Duodenal mucosa (tissue), 2 donors: ENCODE measurements around the gene EID2.

Experiments used
- H3K27ac ChIP-seq: one replicate; pipeline ENCODE4 v1.7.0; 2013; ENCODE audit warnings: low read depth, low read length
- H3K27me3 ChIP-seq, 2 donors: one replicate each; pipeline ENCODE4 v1.7.0; 2013; ENCODE audit warnings: low read length in 2 of 2, control low read depth in 1 of 2; ENCODE audit not compliant: insufficient read depth in 2 of 2, control insufficient read depth in 1 of 2
- H3K36me3 ChIP-seq, 2 donors: one replicate each; pipeline ENCODE4 v1.7.0; 2013; ENCODE audit warnings: low read length in 2 of 2, control low read depth in 1 of 2; ENCODE audit not compliant: insufficient read depth in 2 of 2, control insufficient read depth in 1 of 2
- H3K4me1 ChIP-seq, 2 donors: one replicate each; pipeline ENCODE4 v1.7.0; 2013; ENCODE audit warnings: low read length in 2 of 2, control low read depth in 1 of 2; ENCODE audit not compliant: insufficient read depth in 2 of 2, control insufficient read depth in 1 of 2
- H3K4me3 ChIP-seq, 2 donors: one replicate each; pipeline ENCODE4 v1.7.0; 2013; ENCODE audit warnings: low read length in 2 of 2, low read depth in 1 of 2
- H3K9ac ChIP-seq, 2 donors: one replicate each; pipeline ENCODE4 v1.7.0; 2013; ENCODE audit warnings: low read length in 2 of 2, low read depth in 1 of 2
- H3K9me3 ChIP-seq, 2 donors: one replicate each; pipeline ENCODE4 v1.7.0; 2013; ENCODE audit warnings: low read length in 2 of 2, control low read depth in 1 of 2; ENCODE audit not compliant: control insufficient read depth in 1 of 2

The EID2 gene

DNA sequence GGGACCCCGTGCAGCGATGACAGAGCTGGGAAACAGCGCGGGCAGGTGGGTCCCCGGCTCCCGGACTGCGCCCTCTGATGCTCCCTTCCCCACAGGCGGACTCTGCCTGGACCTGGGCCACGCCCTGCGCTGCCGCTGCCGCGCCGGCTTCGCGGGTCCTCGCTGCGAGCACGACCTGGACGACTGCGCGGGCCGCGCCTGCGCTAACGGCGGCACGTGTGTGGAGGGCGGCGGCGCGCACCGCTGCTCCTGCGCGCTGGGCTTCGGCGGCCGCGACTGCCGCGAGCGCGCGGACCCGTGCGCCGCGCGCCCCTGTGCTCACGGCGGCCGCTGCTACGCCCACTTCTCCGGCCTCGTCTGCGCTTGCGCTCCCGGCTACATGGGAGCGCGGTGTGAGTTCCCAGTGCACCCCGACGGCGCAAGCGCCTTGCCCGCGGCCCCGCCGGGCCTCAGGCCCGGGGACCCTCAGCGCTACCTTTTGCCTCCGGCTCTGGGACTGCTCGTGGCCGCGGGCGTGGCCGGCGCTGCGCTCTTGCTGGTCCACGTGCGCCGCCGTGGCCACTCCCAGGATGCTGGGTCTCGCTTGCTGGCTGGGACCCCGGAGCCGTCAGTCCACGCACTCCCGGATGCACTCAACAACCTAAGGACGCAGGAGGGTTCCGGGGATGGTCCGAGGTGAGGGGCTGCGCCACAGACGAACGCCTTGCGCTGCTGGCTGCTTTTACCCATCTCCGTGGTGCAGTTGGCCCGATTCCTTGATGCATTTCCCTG lies 32.8 kb downstream of the EID2 start:
- H3K9ac ChIP-seq, result no peak overlapping the region
- peaks cover 34 to 35% of the 10 kb centered on the region in 2 donors for H3K27me3 ChIP-seq
- H3K27ac ChIP-seq, result no peak overlapping the region
- no peaks in the 10 kb centered on the region for H3K9me3 ChIP-seq
- peaks cover 3 to 4% of the 10 kb centered on the region in 2 donors for H3K4me1 ChIP-seq
- H3K4me3 ChIP-seq, result peak overlapping the region in 1 of 2 donors; percentile 53
- H3K36me3 ChIP-seq, result no peaks in the 10 kb centered on the region

GRCh38 chr19:39506598-39506943 lies 33.4 kb downstream of the EID2 start:
- Histone ChIP-seq H3K9ac (no peak overlapping the region), H3K4me1 (peaks cover 3 to 4% of the 10 kb centered on the region in 2 donors), H3K36me3 (no peaks in the 10 kb centered on the region), H3K9me3 (no peaks in the 10 kb centered on the region), H3K4me3 (no peak overlapping the region), H3K27ac (no peak overlapping the region), H3K27me3 (peaks cover 34 to 36% of the 10 kb centered on the region in 2 donors)

DNA sequence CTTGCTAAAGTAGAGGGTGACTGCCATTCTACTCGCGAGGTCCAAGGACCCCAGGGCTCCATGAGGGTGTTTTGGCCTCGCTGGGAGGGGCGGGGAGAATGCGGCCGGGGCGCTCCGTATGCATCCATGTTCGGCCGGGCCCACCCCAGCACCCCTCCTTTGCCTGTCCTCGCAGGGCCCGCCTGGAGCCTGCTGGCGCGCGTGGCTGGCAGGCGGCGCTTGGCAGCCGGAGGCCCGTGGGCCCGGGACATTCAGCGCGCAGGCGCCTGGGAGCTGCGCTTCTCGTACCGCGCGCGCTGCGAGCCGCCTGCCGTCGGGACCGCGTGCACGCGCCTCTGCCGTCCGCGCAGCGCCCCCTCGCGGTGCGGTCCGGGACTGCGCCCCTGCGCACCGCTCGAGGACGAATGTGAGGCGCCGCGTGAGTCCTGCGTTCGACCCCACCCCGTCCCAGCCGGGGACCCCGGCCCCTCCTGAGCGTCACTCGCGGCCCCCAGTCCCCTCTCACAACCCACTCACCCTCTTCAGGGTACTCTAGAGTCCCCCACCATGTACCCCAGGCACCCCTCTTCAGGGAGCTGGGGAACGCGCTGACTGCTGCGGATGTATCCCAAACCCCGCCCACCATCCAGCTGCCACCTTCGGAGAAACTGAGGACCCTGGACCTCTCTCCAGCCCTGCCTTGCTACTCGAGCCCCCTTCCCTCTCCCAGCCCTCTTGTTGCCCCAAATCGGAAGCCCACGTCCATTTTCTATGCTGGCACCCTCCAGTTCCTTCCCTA lies 37.1 kb downstream of the EID2 start:
- H3K36me3 ChIP-seq, result no peaks in the 10 kb centered on the region
- H3K27me3 ChIP-seq, result peaks cover 46 to 56% of the 10 kb centered on the region in 2 donors
- H3K9ac ChIP-seq, result no peak overlapping the region
- peaks cover 3 to 19% of the 10 kb centered on the region in 2 donors for H3K4me1 ChIP-seq
- H3K9me3 ChIP-seq, result no peaks in the 10 kb centered on the region
- no peak overlapping the region for H3K27ac ChIP-seq
- H3K4me3 ChIP-seq, result no peak overlapping the region

GRCh38 chr19:39501340-39501739 lies 38.6 kb downstream of the EID2 start:
- Histone ChIP-seq H3K4me1 (peaks cover 0 to 17% of the 10 kb centered on the region in 2 donors), H3K9ac (no peak overlapping the region), H3K27me3 (peaks cover 34 to 43% of the 10 kb centered on the region in 2 donors), H3K27ac (no peak overlapping the region), H3K36me3 (no peaks in the 10 kb centered on the region), H3K4me3 (no peak overlapping the region), H3K9me3 (no peaks in the 10 kb centered on the region)

DNA sequence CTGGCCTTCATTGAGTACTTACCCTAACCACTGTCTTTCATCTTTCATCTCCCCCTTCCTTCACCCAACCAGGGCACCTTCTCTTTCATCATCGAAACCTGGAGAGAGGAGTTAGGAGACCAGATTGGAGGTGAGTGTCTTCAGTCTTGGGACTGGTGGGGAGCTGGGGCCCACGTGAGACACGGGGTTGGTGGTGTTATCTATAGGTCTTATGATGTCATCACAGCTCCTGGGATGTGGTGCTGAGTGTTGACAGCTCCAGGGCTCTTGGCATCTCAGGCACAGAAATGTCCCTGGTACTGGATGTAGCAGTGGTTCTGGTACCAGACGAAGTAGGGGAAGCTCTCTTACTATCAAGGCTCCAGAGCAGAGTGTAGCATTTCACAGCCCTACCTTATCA lies 39.4 kb downstream of the EID2 start:
- H3K9ac ChIP-seq, result no peak overlapping the region
- peaks cover 33 to 43% of the 10 kb centered on the region in 2 donors for H3K27me3 ChIP-seq
- H3K9me3 ChIP-seq, result no peaks in the 10 kb centered on the region

DNA sequence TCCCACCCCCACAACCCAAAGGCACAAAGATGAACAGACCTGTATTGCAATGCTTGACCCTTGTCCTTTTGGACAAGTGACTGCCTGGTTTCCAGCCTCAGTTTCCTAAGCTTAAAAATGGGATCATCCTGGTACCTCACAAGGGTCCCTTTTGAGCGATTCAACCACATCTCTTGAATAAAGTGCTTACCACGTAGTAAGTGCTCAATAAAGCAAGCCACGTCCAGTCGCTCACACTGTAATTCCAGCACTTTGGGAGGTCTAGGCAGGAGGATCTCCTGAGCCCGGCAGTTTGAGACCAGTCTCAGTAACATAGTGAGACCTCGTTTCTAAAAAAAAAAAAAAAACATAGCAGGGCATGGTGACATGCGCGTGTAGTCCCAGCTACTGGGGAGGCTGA lies 40.0 kb downstream of the EID2 start:
- Histone ChIP-seq H3K9ac (no peak overlapping the region), H3K4me1 (peaks cover 0 to 17% of the 10 kb centered on the region in 2 donors), H3K9me3 (no peaks in the 10 kb centered on the region), H3K4me3 (no peak overlapping the region), H3K27ac (no peak overlapping the region), H3K27me3 (peaks cover 33 to 42% of the 10 kb centered on the region in 2 donors), H3K36me3 (no peaks in the 10 kb centered on the region)

More for the DNA sequence above, 39.4 kb downstream of the EID2 start:
- no peak overlapping the region for H3K4me3 ChIP-seq
- no peak overlapping the region for H3K27ac ChIP-seq
- peaks cover 0 to 17% of the 10 kb centered on the region in 2 donors for H3K4me1 ChIP-seq
- H3K36me3 ChIP-seq, result no peaks in the 10 kb centered on the region

GRCh38 chr19:39498798-39499642 lies 40.9 kb downstream of the EID2 start, which contains the start of gene DLL3:
DLL3 (plus strand) TSS chr19:39498947; CDS start chr19:39498975, 28 bp downstream.
- Histone ChIP-seq H3K27me3 (peaks cover 26 to 35% of the 10 kb centered on the region in 2 donors), H3K9me3 (no peaks in the 10 kb centered on the region), H3K27ac (no peak within 1 kb of the TSS), H3K36me3 (no peaks in the 10 kb centered on the region), H3K9ac (no peak within 1 kb of the TSS), H3K4me3 (peak within 1 kb of the TSS; percentile 25 to 30), H3K4me1 (peaks cover 0 to 17% of the 10 kb centered on the region in 2 donors)

- H3K9ac ChIP-seq, result no peak overlapping the region
- no peak overlapping the region for H3K27ac ChIP-seq
- H3K4me1 ChIP-seq, result peaks cover 0 to 17% of the 10 kb centered on the region in 2 donors
- H3K27me3 ChIP-seq, result peaks cover 20 to 31% of the 10 kb centered on the region in 2 donors
- H3K4me3 ChIP-seq, result peak overlapping the region; percentile 25 to 30
- no peaks in the 10 kb centered on the region for H3K9me3 ChIP-seq
- no peaks in the 10 kb centered on the region for H3K36me3 ChIP-seq
Observed at GRCh38 chr19:39497996-39498797, 41.8 kb downstream of the EID2 start.

DNA sequence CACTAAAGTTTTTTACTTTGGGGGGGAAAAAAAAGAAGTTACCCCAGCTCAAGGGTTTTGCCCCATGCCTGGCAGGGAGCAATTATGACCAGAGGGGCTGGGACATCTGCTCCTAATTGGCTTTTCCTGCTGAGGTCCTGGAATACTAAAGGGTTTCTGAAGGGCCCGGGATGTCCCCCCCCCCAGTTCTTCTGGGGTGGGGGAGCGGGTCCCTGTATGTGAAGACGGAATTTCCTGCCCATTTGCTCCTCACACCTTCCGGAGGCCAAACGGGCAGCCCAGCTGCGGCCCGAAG lies 42.3 kb downstream of the EID2 start:
- Histone ChIP-seq H3K4me1 (peaks cover 0 to 17% of the 10 kb centered on the region in 2 donors), H3K27ac (no peak overlapping the region), H3K9me3 (no peaks in the 10 kb centered on the region), H3K4me3 (peak overlapping the region in 1 of 2 donors; percentile 30), H3K9ac (no peak overlapping the region), H3K36me3 (no peaks in the 10 kb centered on the region), H3K27me3 (peaks cover 20 to 31% of the 10 kb centered on the region in 2 donors)
